ENCODE measurements around the gene RPE65.

DNA sequence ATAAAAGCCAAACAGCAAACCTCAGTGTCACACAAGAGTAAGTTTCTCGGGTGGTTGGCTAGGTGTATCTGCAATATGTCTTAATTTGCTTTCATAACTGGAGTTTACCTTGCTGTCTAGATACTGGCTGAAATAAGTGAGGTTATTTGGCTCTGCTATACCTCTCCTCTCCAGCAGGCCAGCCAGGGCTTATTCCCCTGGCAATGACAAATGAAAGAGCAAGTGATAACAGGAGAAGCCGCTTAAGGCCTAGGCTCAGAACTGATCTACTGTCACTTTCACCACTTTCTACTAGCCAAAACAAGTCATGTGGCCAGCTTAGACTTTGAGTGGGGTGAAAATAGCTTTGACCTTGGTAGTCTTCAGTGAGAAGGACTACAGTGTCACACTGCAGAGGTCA is 4.8 kb upstream of the RPE65 start:
- TF ChIP-seq EZH2 (IDR thresholded peaks at IDR 0.05) (no peak), POLR2AphosphoS5 (IDR thresholded peaks at IDR 0.05; ENCODE audit: borderline replicate concordance, low read depth, low read length) (no peak)

All from SK-N-MC (cell line).